HepG2 (cell line): Measurements from ENCODE around the gene MED10. TPM values are rescaled to one million over a fixed set of nuclear protein-coding genes. Genes with fewer than 3 reads are reported as not detected.

Experiments used
- ATAC-seq: fragments of 200-7000 bp; cut with Tn5 transposase; 3 replicates; pipeline ENCODE4 v1.9.1; 2020; ENCODE audit warnings: mild to moderate bottlenecking, moderate library complexity
- BruUV-seq: library from RNA; stranded (reverse); fragments of 400-500 nt; replicated peaks from 2 replicates; lab custom pipeline; 2021; lab: Mats Ljungman, UMichigan
- CTCF ChIA-PET: fragments of 300-600 bp; formaldehyde crosslinking; extraction: SDS; loops from one replicate; lab custom pipeline; 2021; ENCODE audit warnings: low total read pairs, inconsistent platforms, low intra/inter-chr PET ratio; lab: Yijun Ruan, JAX
- POLR2A ChIA-PET: fragments of 350-600 bp; sonication (Branson Sonifier 250); formaldehyde crosslinking; loops from one replicate; lab custom pipeline; 2020; ENCODE audit warnings: antibody characterized with exemption, inconsistent platforms; lab: Yijun Ruan, JAX
- DNase-seq: peaks from one replicate; pipeline ENCODE4 v3.0.0-alpha.2; 2015; ENCODE audit warnings: low spot score
- FAIRE-seq: peaks from 3 replicates; lab custom pipeline; 2011; peaks lifted over from hg19 to GRCh38; lab: Jason Lieb, UNC
- H2AFZ ChIP-seq: one replicate; pipeline ENCODE4 v1.6.1; 2011; ENCODE audit warnings: low read length, inconsistent platforms
- H3K27ac ChIP-seq: fragments of 300-600 bp; 3 replicates; pipeline ENCODE4 v1.8.0; 2011; ENCODE audit warnings: mixed run types, mild to moderate bottlenecking, mixed read lengths, low read length, inconsistent platforms; ENCODE audit not compliant: insufficient read depth; ENCODE audit errors: extremely low read length
- H3K27me3 ChIP-seq, 2 experiments: fragments of 200-600 bp in 1 of 2; 2 replicates in 1 of 2; 3 replicates in 1 of 2; pipeline versions ENCODE4 v1.6.0 to v1.8.0; 2011; ENCODE audit warnings: low read length in 2 of 2, mild to moderate bottlenecking in 2 of 2, moderate library complexity in 2 of 2, inconsistent platforms in 1 of 2; ENCODE audit not compliant: insufficient read depth in 2 of 2, control insufficient read depth in 1 of 2
- H3K36me3 ChIP-seq, 2 experiments: fragments of 200-600 bp in 1 of 2; replicated peaks in 1 of 2; 2 replicates in 1 of 2; 3 replicates in 1 of 2; pipeline versions ENCODE4 v1.5.1 to v1.8.0; 2011; ENCODE audit warnings: low read length in 2 of 2, inconsistent platforms in 1 of 2; ENCODE audit not compliant: insufficient read depth in 2 of 2, control insufficient read depth in 1 of 2
- H3K4me1 ChIP-seq: 2 replicates; pipeline ENCODE4 v1.5.1; 2012; ENCODE audit warnings: low read length, inconsistent platforms; ENCODE audit not compliant: insufficient read depth
- H3K4me2 ChIP-seq: 2 replicates; pipeline ENCODE4 v1.6.0; 2011; ENCODE audit warnings: low read depth, low read length, inconsistent platforms
- H3K4me3 ChIP-seq, 3 experiments: fragments of 200-600 bp in 1 of 3; sonication (generic), shearing (Covaris generic) in 1 of 3; replicated peaks in 1 of 3; 2 replicates each; pipeline ENCODE4 v1.5.1; 2011 to 2016; ENCODE audit warnings: low read length in 3 of 3, inconsistent platforms in 2 of 3, low read depth in 2 of 3, mild to moderate bottlenecking in 2 of 3, control low read depth in 1 of 3, mixed read lengths in 1 of 3; ENCODE audit not compliant: insufficient read depth in 1 of 3
- H3K79me2 ChIP-seq: one replicate; pipeline ENCODE4 v1.6.1; 2011; ENCODE audit warnings: low read length, inconsistent platforms; ENCODE audit not compliant: insufficient read depth
- H3K9ac ChIP-seq: 2 replicates; pipeline ENCODE4 v1.6.0; 2011; ENCODE audit warnings: mild to moderate bottlenecking, low read depth, low read length, inconsistent platforms; ENCODE audit not compliant: insufficient read depth
- H3K9me3 ChIP-seq: 2 replicates; pipeline ENCODE4 v1.5.1; 2012; ENCODE audit warnings: mild to moderate bottlenecking, low read length
- H4K20me1 ChIP-seq: 2 replicates; pipeline ENCODE4 v1.6.0; 2011; ENCODE audit warnings: inconsistent platforms, mild to moderate bottlenecking, low read length, moderate library complexity; ENCODE audit not compliant: insufficient read depth
- DBP ChIP-seq: sonication (generic); formaldehyde crosslinking; IDR thresholded peaks from 2 replicates; pipeline ENCODE4 v1.4.0; 2020; ENCODE audit warnings: missing genetic modification reagents; ENCODE audit errors: not compliant biosample characterization
- HOXA9 ChIP-seq: sonication (generic); formaldehyde crosslinking; IDR thresholded peaks from 2 replicates; pipeline ENCODE4 v1.8.1; 2022; ENCODE audit warnings: missing genetic modification reagents, mild to moderate bottlenecking, moderate library complexity, borderline replicate concordance
- KAT8 ChIP-seq: IDR thresholded peaks from 2 replicates; pipeline ENCODE4 v1.6.1; 2016; ENCODE audit warnings: missing genetic modification reagents, missing compliant biosample characterization
- NBN ChIP-seq: fragments of 450-650 bp; conservative IDR thresholded peaks from 2 replicates; pipeline ENCODE4 v1.6.1; 2017
- NRL ChIP-seq: sonication (generic); formaldehyde crosslinking; IDR thresholded peaks from 2 replicates; pipeline ENCODE4 v1.5.0; 2020; ENCODE audit warnings: missing genetic modification reagents, mild to moderate bottlenecking, moderate library complexity, borderline replicate concordance
- RAD51 ChIP-seq: fragments of 450-650 bp; IDR thresholded peaks from 2 replicates; pipeline ENCODE4 v1.6.1; 2016; ENCODE audit warnings: borderline replicate concordance
- RFX3 ChIP-seq: IDR thresholded peaks from 2 replicates; pipeline ENCODE4 v1.6.1; 2016; ENCODE audit warnings: missing biosample characterization, missing genetic modification reagents
- SRSF4 ChIP-seq: fragments of 200-400 bp; formaldehyde crosslinking; IDR thresholded peaks from one replicate; pipeline ENCODE4 v1.6.1; 2018; ENCODE audit warnings: mild to moderate bottlenecking, low read depth, low read length, moderate library complexity; ENCODE audit not compliant: poor library complexity, severe bottlenecking
- TAF15 ChIP-seq: fragments of 200-400 bp; formaldehyde crosslinking; IDR thresholded peaks from one replicate; pipeline ENCODE4 v1.6.1; 2018; ENCODE audit warnings: mild to moderate bottlenecking, low read depth, low read length; ENCODE audit not compliant: poor library complexity, severe bottlenecking
- TEF ChIP-seq: sonication (generic); formaldehyde crosslinking; IDR thresholded peaks from 2 replicates; pipeline ENCODE4 v1.5.0; 2020; ENCODE audit warnings: missing genetic modification reagents
- WIZ ChIP-seq: sonication (generic); formaldehyde crosslinking; IDR thresholded peaks from 2 replicates; pipeline ENCODE4 v1.5.1; 2020; ENCODE audit warnings: mild to moderate bottlenecking, missing genetic modification reagents
- ZBTB21 ChIP-seq: sonication (generic); formaldehyde crosslinking; IDR thresholded peaks from 2 replicates; pipeline ENCODE4 v1.4.0; 2020; ENCODE audit warnings: missing genetic modification reagents
- ZNF234 ChIP-seq: sonication (generic); formaldehyde crosslinking; conservative IDR thresholded peaks from 2 replicates; pipeline ENCODE4 v1.5.1; 2020; ENCODE audit warnings: mild to moderate bottlenecking, missing genetic modification reagents
- ZNF251 ChIP-seq: sonication (generic); formaldehyde crosslinking; IDR thresholded peaks from 2 replicates; pipeline ENCODE4 v1.9.0; 2021; ENCODE audit warnings: mild to moderate bottlenecking, missing genetic modification reagents
- ZNF629 ChIP-seq: sonication (generic); formaldehyde crosslinking; conservative IDR thresholded peaks from 2 replicates; pipeline ENCODE4 v1.5.0; 2020; ENCODE audit warnings: missing genetic modification reagents
- WGBS: methylation state at CpG from one replicate; pipeline ENCODE4 v1.1.6; 2017; ENCODE audit warnings: low lambda C conversion rate; 5-methylcytosine and 5-hydroxymethylcytosine counted together
- in situ Hi-C: cut with HindIII; loops from 2 replicates; pipeline ENCODE4 v1.10.0; 2017; ENCODE audit warnings: low pct_unique_long_range_greater_than_20kb; ENCODE audit not compliant: extremely low pct_ligation_motif_present
- intact Hi-C: fragments of 100-400 bp; cut with micrococcal nuclease; formaldehyde crosslinking; loops from one replicate; pipeline ENCODE4 v1.10.0; 2022; ENCODE audit not compliant: unreplicated experiment
- polyA plus RNA-seq, 8 experiments: library from polyadenylated mRNA; depleted of rRNA in 3 of 8; stranded (reverse) in 7 of 8; unstranded in 1 of 8; fragments of >200 nt; fragmentation: Illumina TruSeq in 4 of 8; extraction: Trizol in 4 of 8; gene quantifications; 2 replicates each; pipeline versions ENCODE4 v1.2.1 to v1.2.3, GENCODE V29; 2011 to 2016; ENCODE audit warnings: low read depth in 4 of 8, missing spikeins in 1 of 8, mixed read lengths in 1 of 8; ENCODE audit not compliant: insufficient read depth in 1 of 8
- total RNA-seq, 5 experiments: library from RNA; depleted of rRNA; stranded (reverse); fragments of >200 nt; fragmentation: Illumina TruSeq; extraction: Trizol; gene quantifications; 2 replicates each; pipeline ENCODE4 v1.2.3, GENCODE V29; 2016; ENCODE audit warnings: low read depth in 1 of 5

The MED10 gene
- total and polyA plus RNA-seq, 2 of the 13 experiments (the other 11 are each of a cell fraction or from before 2014, with no cell fraction given) = 11.2 to 23.7 TPM

GRCh38 chr5:6405591-6405990, 27.2 kb upstream of the MED10 start:
- BruUV-seq = no TSS peak
- TF ChIP-seq TEF (CRISPR knock-in tag) = no peak
- TF ChIP-seq RFX3 (CRISPR knock-in tag) = no peak
- no peak for TF ChIP-seq ZNF629 (CRISPR knock-in tag)
- no peak for TF ChIP-seq WIZ
- TF ChIP-seq KAT8 (CRISPR knock-in tag) = no peak
- TF ChIP-seq ZBTB21 (CRISPR knock-in tag) = no peak
- TF ChIP-seq RAD51 = no peak
- no peak for TF ChIP-seq ZNF251 (CRISPR knock-in tag)
- FAIRE-seq = no peak
- H2AFZ ChIP-seq = no peak overlapping the region
- no peak for ATAC-seq
- no peaks in the 10 kb centered on the region for H3K79me2 ChIP-seq
- H3K9ac ChIP-seq = no peak overlapping the region
- 53% methylated on average over 4 of the region's 4 CpGs for WGBS
- H3K4me1 ChIP-seq = no peaks in the 10 kb centered on the region
- in situ Hi-C loops (no loop called here), intact Hi-C loops (no loop called here)
- POLR2A ChIA-PET = no interaction called here
- H3K4me3 ChIP-seq = no peak overlapping the region
- no peaks in the 10 kb centered on the region for H4K20me1 ChIP-seq
- no peaks in the 10 kb centered on the region for H3K9me3 ChIP-seq
- no peaks in the 10 kb centered on the region for H3K36me3 ChIP-seq
- H3K27me3 ChIP-seq = peaks cover 2 to 16% of the 10 kb centered on the region in 2 experiments
- H3K27ac ChIP-seq = no peak overlapping the region
- no peak for DNase-seq
- CTCF ChIA-PET = no interaction called here
- H3K4me2 ChIP-seq = no peak overlapping the region

GRCh38 chr5:6404129-6404528, 25.8 kb upstream of the MED10 start:
- H3K4me2 ChIP-seq = no peak overlapping the region
- no peak for FAIRE-seq
- ATAC-seq = no peak
- 42% methylated on average over 4 of the region's 4 CpGs for WGBS
- POLR2A ChIA-PET = no interaction called here
- H2AFZ ChIP-seq = no peak overlapping the region
- intact Hi-C loops = no loop called here
- H3K27ac ChIP-seq = no peak overlapping the region
- H3K4me1 ChIP-seq = no peaks in the 10 kb centered on the region
- CTCF ChIA-PET = no interaction called here
- H3K79me2 ChIP-seq = no peaks in the 10 kb centered on the region
- DNase-seq = no peak
- in situ Hi-C loops = no loop called here
- H4K20me1 ChIP-seq = no peaks in the 10 kb centered on the region
- no peaks in the 10 kb centered on the region for H3K36me3 ChIP-seq
- H3K4me3 ChIP-seq = no peak overlapping the region
- H3K9ac ChIP-seq = no peak overlapping the region
- no TSS peak for BruUV-seq
- H3K9me3 ChIP-seq = no peaks in the 10 kb centered on the region
- peaks cover 2 to 16% of the 10 kb centered on the region in 2 experiments for H3K27me3 ChIP-seq
- TF ChIP-seq NBN = no peak
- TF ChIP-seq ZNF234 (CRISPR knock-in tag) = no peak
- no peak for TF ChIP-seq HOXA9 (CRISPR knock-in tag)
- TF ChIP-seq TAF15 = no peak
- TF ChIP-seq SRSF4 = no peak
- TF ChIP-seq NRL = no peak
- TF ChIP-seq DBP (CRISPR knock-in tag) = no peak
